ENCODE results near the gene SMG6.

The SMG6 gene

DNA sequence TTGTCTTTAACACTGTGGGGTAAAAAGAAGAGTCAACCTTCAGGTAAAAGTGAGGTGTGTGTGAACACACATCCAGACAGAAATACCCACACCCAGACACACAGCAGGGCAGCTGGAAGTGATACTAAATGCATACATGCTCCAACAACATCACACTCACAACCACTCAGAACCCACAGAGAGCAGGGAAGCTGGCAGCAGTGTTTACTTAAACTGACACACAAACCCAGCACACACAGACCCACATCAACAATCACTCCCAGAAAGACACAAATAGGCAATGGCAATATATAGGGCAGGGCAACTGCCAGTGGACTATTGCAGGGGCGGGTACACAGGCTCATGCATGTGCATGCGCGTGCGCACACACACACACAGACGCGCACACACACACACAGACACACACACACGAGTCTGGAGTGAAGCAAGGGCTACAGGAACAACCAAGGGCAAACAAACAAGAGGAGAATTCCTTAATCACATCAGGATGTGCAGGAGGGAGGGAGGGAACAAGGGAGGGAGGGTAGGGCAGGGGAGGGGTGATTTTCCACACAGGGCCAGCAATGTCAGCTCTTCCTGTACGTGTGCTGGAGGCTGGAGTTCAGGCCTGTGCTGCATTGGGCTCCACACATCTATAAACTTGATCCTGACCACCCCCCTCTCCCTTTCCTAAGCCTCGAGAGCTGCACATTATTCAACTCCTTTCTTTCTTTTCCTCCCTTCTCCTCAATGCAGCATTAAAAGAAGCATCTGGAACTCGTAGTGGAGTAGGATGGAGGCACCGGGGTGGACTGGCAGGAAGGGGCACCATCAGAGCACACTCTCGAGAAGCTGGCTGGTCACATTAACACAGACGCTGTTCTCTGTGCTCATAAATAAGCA lies 218.6 kb downstream of the SMG6 start:
- Histone ChIP-seq H3K36me3 (peaks cover 35% of the 10 kb centered on the region), H3K4me3 (ENCODE audit: low read depth, low read length) (no peak overlapping the region), H3K27ac (peak overlapping the region; percentile 10; the same call in 1 of the 2 replicates), H3K27me3 (ENCODE audit: insufficient read depth, low read depth, severe bottlenecking) (no peaks in the 10 kb centered on the region), H3K9me3 (ENCODE audit: severe bottlenecking) (no peaks in the 10 kb centered on the region)
- TF ChIP-seq, protein P1, sequence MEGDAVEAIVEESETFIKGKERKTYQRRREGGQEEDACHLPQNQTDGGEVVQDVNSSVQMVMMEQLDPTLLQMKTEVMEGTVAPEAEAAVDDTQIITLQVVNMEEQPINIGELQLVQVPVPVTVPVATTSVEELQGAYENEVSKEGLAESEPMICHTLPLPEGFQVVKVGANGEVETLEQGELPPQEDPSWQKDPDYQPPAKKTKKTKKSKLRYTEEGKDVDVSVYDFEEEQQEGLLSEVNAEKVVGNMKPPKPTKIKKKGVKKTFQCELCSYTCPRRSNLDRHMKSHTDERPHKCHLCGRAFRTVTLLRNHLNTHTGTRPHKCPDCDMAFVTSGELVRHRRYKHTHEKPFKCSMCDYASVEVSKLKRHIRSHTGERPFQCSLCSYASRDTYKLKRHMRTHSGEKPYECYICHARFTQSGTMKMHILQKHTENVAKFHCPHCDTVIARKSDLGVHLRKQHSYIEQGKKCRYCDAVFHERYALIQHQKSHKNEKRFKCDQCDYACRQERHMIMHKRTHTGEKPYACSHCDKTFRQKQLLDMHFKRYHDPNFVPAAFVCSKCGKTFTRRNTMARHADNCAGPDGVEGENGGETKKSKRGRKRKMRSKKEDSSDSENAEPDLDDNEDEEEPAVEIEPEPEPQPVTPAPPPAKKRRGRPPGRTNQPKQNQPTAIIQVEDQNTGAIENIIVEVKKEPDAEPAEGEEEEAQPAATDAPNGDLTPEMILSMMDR (IDR thresholded peaks at IDR 0.05; ENCODE audit: low read depth, low read length) = no peak
- no peak for DNase-seq

DNA sequence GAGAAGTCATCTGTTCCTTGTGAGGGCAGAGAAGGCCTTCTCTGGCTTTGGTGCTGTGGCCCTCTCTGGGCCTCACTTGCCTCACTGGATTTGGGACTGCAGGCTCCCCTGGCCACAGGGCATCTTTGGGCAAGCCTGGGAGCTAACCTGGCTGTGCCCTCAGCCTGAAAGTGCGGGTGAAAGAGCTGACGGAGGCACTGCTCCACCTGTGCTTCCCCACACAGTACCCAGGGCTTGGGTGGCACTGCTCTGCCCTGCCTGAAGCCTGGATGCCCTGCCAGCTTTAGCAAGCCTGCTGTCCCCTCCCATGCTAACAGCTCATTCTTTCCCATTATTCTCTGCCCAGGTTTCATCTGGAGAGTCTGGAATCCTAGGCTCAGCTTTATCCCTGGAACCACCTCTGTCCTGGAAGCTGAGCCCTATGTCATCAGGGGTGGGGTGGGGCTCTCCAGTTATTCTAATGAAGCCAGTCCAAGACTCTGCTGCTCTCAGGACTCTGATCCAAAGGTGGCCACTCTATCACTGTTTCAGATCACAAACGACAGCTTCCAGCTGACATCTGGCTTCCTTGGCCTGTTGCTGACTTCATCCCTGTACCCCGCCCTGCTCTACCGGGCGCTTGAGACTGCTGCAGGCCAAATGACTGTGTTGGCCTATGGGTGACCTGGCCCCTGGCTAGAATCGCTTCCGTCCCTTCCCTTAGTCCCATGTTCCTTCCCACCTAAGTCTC lies 219.4 kb downstream of the SMG6 start:
- Histone ChIP-seq H3K27ac (no peak overlapping the region; the same call in 1 of the 2 replicates), H3K36me3 (peaks cover 43% of the 10 kb centered on the region), H3K4me3 (ENCODE audit: low read depth, low read length) (no peak overlapping the region), H3K27me3 (ENCODE audit: insufficient read depth, low read depth, severe bottlenecking) (no peaks in the 10 kb centered on the region), H3K9me3 (ENCODE audit: severe bottlenecking) (no peaks in the 10 kb centered on the region)
- peak; percentile 18 for DNase-seq
- TF ChIP-seq, protein P1 (IDR thresholded peaks at IDR 0.05; ENCODE audit: low read depth, low read length) = no peak

DNA sequence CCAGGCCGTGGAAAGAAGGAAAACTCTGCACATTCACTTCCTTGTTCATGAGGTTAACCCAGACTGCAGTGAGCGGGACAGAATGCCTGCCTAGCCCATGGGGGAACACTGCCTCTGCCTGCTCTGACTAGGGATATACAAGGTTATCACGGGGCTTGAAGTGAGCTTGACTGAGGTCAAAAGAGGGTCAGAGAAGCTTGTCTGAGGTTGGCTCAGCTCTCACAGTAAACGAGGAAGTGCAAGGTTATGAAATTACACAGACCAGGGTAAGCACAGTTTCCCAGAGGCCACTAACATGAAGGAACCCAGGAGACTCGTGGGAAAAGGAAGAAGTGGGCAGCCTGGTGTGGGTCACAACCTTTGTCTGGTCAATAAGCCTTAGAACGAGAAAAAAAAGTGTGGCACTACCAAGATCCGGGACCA lies 220.0 kb downstream of the SMG6 start:
- H3K4me3 ChIP-seq (ENCODE audit: low read depth, low read length) = no peak overlapping the region
- no peak for DNase-seq

DNA sequence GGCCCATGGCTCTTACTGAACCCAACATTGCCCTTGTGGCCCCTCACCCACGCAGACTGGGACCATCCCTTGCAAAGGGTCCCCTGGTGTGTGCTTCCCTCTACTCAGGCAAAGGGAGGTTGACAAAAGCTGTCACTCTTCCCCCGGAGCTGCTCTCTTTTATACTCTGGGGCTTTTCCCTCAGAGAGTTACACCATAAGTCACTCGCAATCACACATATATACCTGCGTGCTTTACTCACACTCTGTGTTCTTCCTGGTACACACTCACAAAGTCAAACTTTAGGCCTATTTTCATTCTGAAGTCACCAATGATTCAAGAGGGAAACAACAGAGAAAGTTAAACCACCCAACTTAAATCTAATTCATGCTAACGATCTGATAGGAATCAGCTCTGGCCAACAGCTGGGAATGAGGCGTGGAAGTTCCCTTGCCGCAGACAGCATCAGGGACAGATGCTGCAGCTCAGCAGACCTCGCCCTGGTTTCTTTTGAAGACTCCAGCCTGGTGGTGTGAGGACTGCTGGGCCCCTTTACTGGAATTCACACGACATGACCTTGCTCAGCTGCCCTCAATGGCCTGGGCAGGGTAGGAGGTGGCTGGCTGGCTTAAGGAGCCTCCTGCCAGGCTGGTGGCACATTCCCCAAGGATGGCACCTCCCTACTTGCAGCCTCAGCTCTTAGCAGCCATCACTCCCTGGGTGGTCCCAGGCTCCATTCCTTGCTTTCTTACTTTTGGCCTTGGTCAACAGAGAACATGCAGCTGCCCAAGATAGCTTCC lies 221.4 kb downstream of the SMG6 start:
- no peaks in the 10 kb centered on the region for H3K27me3 ChIP-seq (ENCODE audit: insufficient read depth, low read depth, severe bottlenecking)
- peaks cover 61% of the 10 kb centered on the region for H3K36me3 ChIP-seq
- H3K4me3 ChIP-seq (ENCODE audit: low read depth, low read length) = no peak overlapping the region
- no peaks in the 10 kb centered on the region for H3K9me3 ChIP-seq (ENCODE audit: severe bottlenecking)
- DNase-seq = no peak
- TF ChIP-seq, protein P1 (IDR thresholded peaks at IDR 0.05; ENCODE audit: low read depth, low read length) = no peak
- no peak overlapping the region for H3K27ac ChIP-seq

More for the DNA sequence above, 220.0 kb downstream of the SMG6 start:
- Histone ChIP-seq H3K36me3 (peaks cover 49% of the 10 kb centered on the region), H3K27me3 (ENCODE audit: insufficient read depth, low read depth, severe bottlenecking) (no peaks in the 10 kb centered on the region), H3K27ac (no peak overlapping the region), H3K9me3 (ENCODE audit: severe bottlenecking) (no peaks in the 10 kb centered on the region)
- TF ChIP-seq, protein P1 (IDR thresholded peaks at IDR 0.05; ENCODE audit: low read depth, low read length) = no peak

DNA sequence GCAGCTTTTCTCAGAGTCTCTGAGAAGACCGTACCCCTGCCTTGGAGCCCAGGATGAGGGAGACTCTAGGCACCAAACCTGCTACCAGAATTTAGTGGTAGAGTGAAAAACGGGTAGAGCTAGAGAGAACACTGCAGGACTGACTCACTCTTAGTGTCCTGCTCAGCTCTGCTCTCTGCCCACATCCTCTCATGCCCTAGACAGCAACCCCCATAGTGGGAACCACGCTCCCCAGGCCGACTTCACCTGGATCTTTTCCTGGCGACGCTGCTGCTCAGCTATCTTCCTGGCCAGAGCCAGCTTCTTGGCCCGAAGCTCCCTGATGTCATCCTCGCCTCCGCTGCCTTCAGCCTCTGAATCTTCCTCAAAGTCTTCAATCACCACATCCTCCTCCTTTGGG lies 222.0 kb downstream of the SMG6 start:
- TF ChIP-seq, protein P1 (IDR thresholded peaks at IDR 0.05; ENCODE audit: low read depth, low read length) = no peak
- no peak for DNase-seq
- no peak overlapping the region for H3K4me3 ChIP-seq (ENCODE audit: low read depth, low read length)
- H3K9me3 ChIP-seq (ENCODE audit: severe bottlenecking) = no peaks in the 10 kb centered on the region
- no peaks in the 10 kb centered on the region for H3K27me3 ChIP-seq (ENCODE audit: insufficient read depth, low read depth, severe bottlenecking)
- H3K27ac ChIP-seq = no peak overlapping the region
- H3K36me3 ChIP-seq = peaks cover 68% of the 10 kb centered on the region
